SK-N-SH (cell line): Measurements from ENCODE around the gene FGGY. TPM values are rescaled to one million over a fixed set of nuclear protein-coding genes. Genes with fewer than 3 reads are reported as not detected.
A peak's percentile ranks its signal among the peaks of the same experiment; 100 is the strongest.

ENCODE experiments used
- CTCF ChIA-PET: fragments of 300-600, 350-600 bp; formaldehyde crosslinking; extraction: SDS; loops from one replicate; lab custom pipeline; 2021; lab: Yijun Ruan, JAX
- POLR2A ChIA-PET: fragments of 350-600 bp; sonication (Branson Sonifier 250); formaldehyde crosslinking; extraction: SDS; loops from one replicate; lab custom pipeline; 2020; ENCODE audit warnings: antibody characterized with exemption, inconsistent platforms; lab: Yijun Ruan, JAX
- DNase-seq: peaks from one replicate; pipeline ENCODE4 v3.0.0; 2012
- H2AFZ ChIP-seq: fragments of 200-600 bp; sonication (generic); 2 replicates; pipeline ENCODE4 v1.8.1; 2016; ENCODE audit warnings: antibody characterized with exemption, mild to moderate bottlenecking, low read depth
- H3F3A ChIP-seq: fragments of 200-600 bp; sonication (generic); replicated peaks from 2 replicates; pipeline ENCODE3; 2016; ENCODE audit warnings: antibody characterized with exemption, mild to moderate bottlenecking; ENCODE audit not compliant: insufficient read depth
- H3K27ac ChIP-seq, 2 experiments: fragments of 200-500 bp in 1 of 2; fragments of 200-600 bp in 1 of 2; sonication (Bioruptor generic) in 1 of 2; sonication (generic), shearing (Covaris generic) in 1 of 2; 2 replicates each; pipeline versions ENCODE4 v1.5.1 to v1.6.1; 2014 to 2016; ENCODE audit warnings: low read depth in 2 of 2, inconsistent platforms in 1 of 2, low read length in 1 of 2, mild to moderate bottlenecking in 1 of 2, mixed read lengths in 1 of 2
- H3K27me3 ChIP-seq: fragments of 200-600 bp; sonication (generic), shearing (Covaris generic); 2 replicates; pipeline ENCODE4 v1.6.1; 2016; ENCODE audit warnings: mixed run types; ENCODE audit not compliant: insufficient read depth
- H3K36me3 ChIP-seq, 2 experiments: fragments of 200-500 bp in 1 of 2; fragments of 200-600 bp in 1 of 2; sonication (Bioruptor generic) in 1 of 2; sonication (generic) in 1 of 2; replicated peaks in 1 of 2; 2 replicates each; pipeline versions ENCODE3 to v1.5.1; 2014 to 2016; ENCODE audit warnings: low read length in 1 of 2, mild to moderate bottlenecking in 1 of 2; ENCODE audit not compliant: insufficient read depth in 2 of 2, control insufficient read depth in 1 of 2
- H3K4me1 ChIP-seq, 2 experiments: fragments of 200-500 bp in 1 of 2; fragments of 200-600 bp in 1 of 2; sonication (Bioruptor generic) in 1 of 2; sonication (generic), shearing (Covaris generic) in 1 of 2; 2 replicates each; pipeline versions ENCODE4 v1.5.1 to v1.6.1; 2014 to 2016; ENCODE audit warnings: low read depth in 1 of 2, low read length in 1 of 2, mixed run types in 1 of 2; ENCODE audit not compliant: insufficient read depth in 2 of 2, control insufficient read depth in 1 of 2
- H3K4me2 ChIP-seq: fragments of 200-600 bp; sonication (generic), shearing (Covaris generic); 2 replicates; pipeline ENCODE4 v1.6.1; 2017; ENCODE audit warnings: mixed run types
- H3K4me3 ChIP-seq, 2 experiments: fragments of 200-500 bp in 1 of 2; fragments of 200-600 bp in 1 of 2; sonication (Bioruptor generic) in 1 of 2; sonication (generic), shearing (Covaris generic) in 1 of 2; 2 replicates each; pipeline versions ENCODE4 v1.5.1 to v1.8.1; 2014 to 2016; ENCODE audit warnings: low read depth in 2 of 2, inconsistent platforms in 1 of 2, low read length in 1 of 2, mild to moderate bottlenecking in 1 of 2, mixed read lengths in 1 of 2, moderate library complexity in 1 of 2
- H3K79me2 ChIP-seq: fragments of 200-600 bp; sonication (generic); 2 replicates; pipeline ENCODE4 v1.8.1; 2017; ENCODE audit warnings: mild to moderate bottlenecking; ENCODE audit not compliant: insufficient read depth
- H3K9ac ChIP-seq: fragments of 200-600 bp; sonication (generic); 2 replicates; pipeline ENCODE4 v1.6.1; 2017; ENCODE audit warnings: mixed run types
- H3K9me2 ChIP-seq: fragments of 200-600 bp; sonication (generic); 2 replicates; pipeline ENCODE4 v1.6.1; 2017; ENCODE audit warnings: mixed run types
- H3K9me3 ChIP-seq: fragments of 200-600 bp; sonication (generic); 2 replicates; pipeline ENCODE4 v1.6.1; 2017; ENCODE audit warnings: mixed run types, mild to moderate bottlenecking, moderate library complexity
- H4K20me1 ChIP-seq: fragments of 200-600 bp; sonication (generic); 2 replicates; pipeline ENCODE4 v1.6.1; 2017; ENCODE audit warnings: mild to moderate bottlenecking, mixed run types; ENCODE audit not compliant: insufficient read depth
- FOXM1 ChIP-seq: IDR thresholded peaks from 2 replicates; pipeline ENCODE4 v1.4.0; 2012; ENCODE audit warnings: low read depth, mild to moderate bottlenecking
- POLR2AphosphoS5 ChIP-seq: IDR thresholded peaks from 2 replicates; pipeline ENCODE4 v1.6.1; 2012; ENCODE audit warnings: low read depth, low read length
- WGBS: methylation state at CpG from one replicate; pipeline ENCODE4 v1.1.6; 2017; ENCODE audit warnings: low lambda C conversion rate; 5-methylcytosine and 5-hydroxymethylcytosine counted together
- polyA plus RNA-seq, 3 experiments: library from polyadenylated mRNA; depleted of rRNA; stranded (reverse); fragments of >200 nt; gene quantifications; 2 replicates each; pipeline ENCODE4 v1.2.3, GENCODE V29; 2012
- TF ChIP-seq, protein P1 (sequence below): fragments of 150-350 bp; IDR thresholded peaks from 2 replicates; pipeline ENCODE4 v1.6.1; 2016; ENCODE audit warnings: mild to moderate bottlenecking, low read depth, low read length
- TF ChIP-seq, protein P2 (sequence below): fragments of 200-600 bp; sonication (generic); IDR thresholded peaks from 2 replicates; pipeline ENCODE4 v1.6.1; 2017; ENCODE audit warnings: antibody characterized with exemption, mild to moderate bottlenecking, moderate library complexity

Gene FGGY
- polyA plus RNA-seq, 1 of the 3 experiments (the other 2 are of a cell fraction): 10.3 TPM

- peak overlapping the region; percentile 4 to 57; a peak in 3 of 4 replicates for H3K27ac ChIP-seq
- H3K79me2 ChIP-seq: no peaks in the 10 kb centered on the region
- no peaks in the 10 kb centered on the region for H3K36me3 ChIP-seq
- 73% methylated on average over 7 of the region's 7 CpGs for WGBS
- TF ChIP-seq, protein P1, sequence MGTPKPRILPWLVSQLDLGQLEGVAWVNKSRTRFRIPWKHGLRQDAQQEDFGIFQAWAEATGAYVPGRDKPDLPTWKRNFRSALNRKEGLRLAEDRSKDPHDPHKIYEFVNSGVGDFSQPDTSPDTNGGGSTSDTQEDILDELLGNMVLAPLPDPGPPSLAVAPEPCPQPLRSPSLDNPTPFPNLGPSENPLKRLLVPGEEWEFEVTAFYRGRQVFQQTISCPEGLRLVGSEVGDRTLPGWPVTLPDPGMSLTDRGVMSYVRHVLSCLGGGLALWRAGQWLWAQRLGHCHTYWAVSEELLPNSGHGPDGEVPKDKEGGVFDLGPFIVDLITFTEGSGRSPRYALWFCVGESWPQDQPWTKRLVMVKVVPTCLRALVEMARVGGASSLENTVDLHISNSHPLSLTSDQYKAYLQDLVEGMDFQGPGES: no peak
- TF ChIP-seq, protein P2, sequence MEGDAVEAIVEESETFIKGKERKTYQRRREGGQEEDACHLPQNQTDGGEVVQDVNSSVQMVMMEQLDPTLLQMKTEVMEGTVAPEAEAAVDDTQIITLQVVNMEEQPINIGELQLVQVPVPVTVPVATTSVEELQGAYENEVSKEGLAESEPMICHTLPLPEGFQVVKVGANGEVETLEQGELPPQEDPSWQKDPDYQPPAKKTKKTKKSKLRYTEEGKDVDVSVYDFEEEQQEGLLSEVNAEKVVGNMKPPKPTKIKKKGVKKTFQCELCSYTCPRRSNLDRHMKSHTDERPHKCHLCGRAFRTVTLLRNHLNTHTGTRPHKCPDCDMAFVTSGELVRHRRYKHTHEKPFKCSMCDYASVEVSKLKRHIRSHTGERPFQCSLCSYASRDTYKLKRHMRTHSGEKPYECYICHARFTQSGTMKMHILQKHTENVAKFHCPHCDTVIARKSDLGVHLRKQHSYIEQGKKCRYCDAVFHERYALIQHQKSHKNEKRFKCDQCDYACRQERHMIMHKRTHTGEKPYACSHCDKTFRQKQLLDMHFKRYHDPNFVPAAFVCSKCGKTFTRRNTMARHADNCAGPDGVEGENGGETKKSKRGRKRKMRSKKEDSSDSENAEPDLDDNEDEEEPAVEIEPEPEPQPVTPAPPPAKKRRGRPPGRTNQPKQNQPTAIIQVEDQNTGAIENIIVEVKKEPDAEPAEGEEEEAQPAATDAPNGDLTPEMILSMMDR: peak; percentile 55
- H3K27me3 ChIP-seq: no peaks in the 10 kb centered on the region
- DNase-seq: no peak
- H3K9me3 ChIP-seq: no peaks in the 10 kb centered on the region
- peaks cover 0 to 15% of the 10 kb centered on the region in 2 experiments; a peak in 2 of 4 replicates for H3K4me1 ChIP-seq
- POLR2A ChIA-PET: no interaction called here
- 0 out of 2 replicates have a peak overlapping the region, but pooled peaks have one; percentile 8 for H3K9ac ChIP-seq
- CTCF ChIA-PET: interaction anchor here (0.8 to 3.2 kb wide), 2 partner anchors 17 to 19 kb away, joined by 3 to 15 read pairs; no protein-coding TSS in a partner anchor
- H4K20me1 ChIP-seq: no peaks in the 10 kb centered on the region
- no peaks in the 10 kb centered on the region for H3K9me2 ChIP-seq
- H2AFZ ChIP-seq: peak overlapping the region; percentile 92
- peak overlapping the region; percentile 21 for H3K4me2 ChIP-seq
- no peak overlapping the region for H3K4me3 ChIP-seq
- no peaks in the 10 kb centered on the region for H3F3A ChIP-seq
Measured at GRCh38 chr1:59776960-59777852, 480.3 kb downstream of the FGGY start.

DNA sequence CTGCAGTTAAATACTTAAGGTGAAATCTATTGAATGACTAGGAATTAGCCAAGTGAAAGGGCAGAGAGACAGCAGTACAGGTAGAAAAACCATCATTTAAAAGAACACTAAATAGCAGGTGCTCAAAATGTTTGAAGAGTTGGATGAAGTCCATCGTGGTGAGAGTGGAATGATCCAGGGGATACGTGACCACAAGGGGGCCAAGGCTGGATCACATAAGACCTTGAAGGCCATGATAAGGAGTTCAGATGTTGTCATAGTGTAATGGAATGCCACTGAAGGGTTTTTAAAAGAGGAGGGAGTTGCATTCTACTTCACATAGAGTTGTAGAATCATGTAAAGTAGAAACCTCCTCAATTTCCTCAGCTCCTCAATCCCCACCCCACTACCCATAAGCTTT lies 483.1 kb downstream of the FGGY start:
- CTCF ChIA-PET: interaction anchor here (1.2 to 1.7 kb wide), 3 partner anchors 12 to 168 kb away, joined by 4 to 7 read pairs (median 4); no protein-coding TSS in a partner anchor

More for the DNA sequence above, 483.1 kb downstream of the FGGY start:
- no peak overlapping the region for H2AFZ ChIP-seq
- WGBS: 80% methylated on average over 2 of the region's 2 CpGs
- H3K9me2 ChIP-seq: no peaks in the 10 kb centered on the region
- TF ChIP-seq, protein P2: peak; percentile 31; the same call in 1 of the 2 replicates
- TF ChIP-seq POLR2AphosphoS5 (no peak), FOXM1 (no peak)
- H3K36me3 ChIP-seq: no peaks in the 10 kb centered on the region
- POLR2A ChIA-PET: no interaction called here
- H3K9me3 ChIP-seq: no peaks in the 10 kb centered on the region
- H3K4me1 ChIP-seq: peaks cover 0 to 15% of the 10 kb centered on the region in 2 experiments; a peak in 2 of 4 replicates
- no peaks in the 10 kb centered on the region for H3K27me3 ChIP-seq
- H3K79me2 ChIP-seq: no peaks in the 10 kb centered on the region
- no peak overlapping the region for H3K4me3 ChIP-seq
- no peak overlapping the region for H3K9ac ChIP-seq
- DNase-seq: no peak
- H3K27ac ChIP-seq: no peak overlapping the region
- no peak overlapping the region for H3K4me2 ChIP-seq
- no peaks in the 10 kb centered on the region for H3F3A ChIP-seq
- H4K20me1 ChIP-seq: no peaks in the 10 kb centered on the region
